Measurements from ENCODE around the gene ERICH3.

The ERICH3 gene

DNA sequence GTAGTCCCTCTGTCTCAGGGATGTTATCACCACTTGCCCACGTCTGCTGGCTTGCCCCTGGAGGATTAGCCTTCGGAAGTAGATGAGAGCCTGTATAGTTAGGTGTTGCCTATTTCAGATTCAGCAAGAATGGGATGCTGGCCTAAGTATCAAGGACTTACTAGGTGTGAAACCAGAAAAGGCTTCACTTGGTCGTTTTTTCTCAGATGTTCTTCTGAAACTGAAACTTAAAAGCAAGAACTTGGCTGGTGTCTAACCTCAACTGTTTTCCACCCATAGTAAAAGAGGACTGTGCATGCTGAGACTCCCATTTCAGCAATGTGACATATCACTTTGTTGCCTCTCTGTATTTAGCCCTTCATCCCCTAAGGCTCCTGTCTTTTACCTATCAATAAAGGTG lies 94.2 kb downstream of the ERICH3 start:
- DNase-seq (ENCODE audit: low spot score): peak; percentile 51
- TF ChIP-seq, protein P1, sequence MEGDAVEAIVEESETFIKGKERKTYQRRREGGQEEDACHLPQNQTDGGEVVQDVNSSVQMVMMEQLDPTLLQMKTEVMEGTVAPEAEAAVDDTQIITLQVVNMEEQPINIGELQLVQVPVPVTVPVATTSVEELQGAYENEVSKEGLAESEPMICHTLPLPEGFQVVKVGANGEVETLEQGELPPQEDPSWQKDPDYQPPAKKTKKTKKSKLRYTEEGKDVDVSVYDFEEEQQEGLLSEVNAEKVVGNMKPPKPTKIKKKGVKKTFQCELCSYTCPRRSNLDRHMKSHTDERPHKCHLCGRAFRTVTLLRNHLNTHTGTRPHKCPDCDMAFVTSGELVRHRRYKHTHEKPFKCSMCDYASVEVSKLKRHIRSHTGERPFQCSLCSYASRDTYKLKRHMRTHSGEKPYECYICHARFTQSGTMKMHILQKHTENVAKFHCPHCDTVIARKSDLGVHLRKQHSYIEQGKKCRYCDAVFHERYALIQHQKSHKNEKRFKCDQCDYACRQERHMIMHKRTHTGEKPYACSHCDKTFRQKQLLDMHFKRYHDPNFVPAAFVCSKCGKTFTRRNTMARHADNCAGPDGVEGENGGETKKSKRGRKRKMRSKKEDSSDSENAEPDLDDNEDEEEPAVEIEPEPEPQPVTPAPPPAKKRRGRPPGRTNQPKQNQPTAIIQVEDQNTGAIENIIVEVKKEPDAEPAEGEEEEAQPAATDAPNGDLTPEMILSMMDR (IDR thresholded peaks at IDR 0.05; ENCODE audit: extremely low read depth, missing control alignments): no peak

DNA sequence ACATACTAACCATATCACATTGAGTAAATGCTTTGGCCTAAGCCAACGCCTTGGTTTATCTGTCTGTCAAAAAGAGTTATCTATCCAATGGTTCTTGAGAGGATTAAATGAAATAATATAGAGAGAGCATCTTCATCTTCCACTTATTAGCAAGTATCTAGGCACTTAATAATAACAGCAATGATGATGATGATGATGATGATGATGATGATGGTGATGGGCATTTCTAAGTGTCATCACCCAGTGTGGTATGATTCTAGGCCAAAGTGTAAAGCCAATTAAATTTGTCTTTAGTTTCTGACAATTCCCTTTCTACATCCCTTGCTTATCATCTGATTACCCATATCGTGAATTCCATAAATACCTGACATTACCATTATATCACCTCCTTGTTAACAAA lies 95.5 kb downstream of the ERICH3 start:
- TF ChIP-seq, protein P1 (IDR thresholded peaks at IDR 0.05; ENCODE audit: extremely low read depth, missing control alignments): no peak
- DNase-seq (ENCODE audit: low spot score): no peak

DNA sequence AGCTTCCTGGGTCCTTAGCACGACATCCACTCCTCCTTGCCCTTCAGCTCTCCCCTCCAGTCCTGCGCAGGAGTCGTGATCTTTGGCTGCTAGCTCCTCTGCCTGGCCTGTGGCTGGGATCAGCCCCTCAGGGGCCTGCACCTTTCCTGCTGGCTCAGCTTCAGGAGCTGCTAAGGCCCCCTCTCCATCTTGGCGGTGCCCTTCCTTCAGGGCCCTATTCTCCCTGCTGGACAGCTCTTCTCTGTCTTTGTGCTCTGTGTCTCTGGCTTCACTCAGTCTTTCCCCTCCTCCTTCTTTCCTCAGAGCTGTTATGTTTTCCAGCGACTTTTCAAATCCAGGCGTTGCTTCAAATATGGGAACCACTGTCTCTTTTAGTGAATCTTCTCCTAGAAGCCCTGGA lies 101.7 kb downstream of the ERICH3 start:
- no peak for DNase-seq (ENCODE audit: low spot score)
- TF ChIP-seq, protein P1 (IDR thresholded peaks at IDR 0.05; ENCODE audit: extremely low read depth, missing control alignments): no peak

DNA sequence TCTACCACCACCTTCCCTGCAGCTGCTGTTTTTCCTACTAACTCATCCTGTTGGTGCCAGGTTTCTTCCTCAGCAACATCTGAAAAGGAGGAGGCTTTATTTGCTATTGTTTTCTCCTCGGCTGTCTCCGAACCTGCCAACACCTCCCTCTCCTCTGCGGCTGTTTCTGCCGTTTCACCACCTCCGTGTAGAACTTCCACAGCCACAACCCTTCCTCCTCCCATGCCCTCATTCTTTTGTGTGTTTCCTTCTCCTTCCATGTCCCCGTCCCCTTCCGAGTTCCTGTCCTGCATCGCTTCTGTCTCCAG lies 102.1 kb downstream of the ERICH3 start:
- TF ChIP-seq, protein P1 (IDR thresholded peaks at IDR 0.05; ENCODE audit: extremely low read depth, missing control alignments): no peak
- DNase-seq (ENCODE audit: low spot score): no peak

DNA sequence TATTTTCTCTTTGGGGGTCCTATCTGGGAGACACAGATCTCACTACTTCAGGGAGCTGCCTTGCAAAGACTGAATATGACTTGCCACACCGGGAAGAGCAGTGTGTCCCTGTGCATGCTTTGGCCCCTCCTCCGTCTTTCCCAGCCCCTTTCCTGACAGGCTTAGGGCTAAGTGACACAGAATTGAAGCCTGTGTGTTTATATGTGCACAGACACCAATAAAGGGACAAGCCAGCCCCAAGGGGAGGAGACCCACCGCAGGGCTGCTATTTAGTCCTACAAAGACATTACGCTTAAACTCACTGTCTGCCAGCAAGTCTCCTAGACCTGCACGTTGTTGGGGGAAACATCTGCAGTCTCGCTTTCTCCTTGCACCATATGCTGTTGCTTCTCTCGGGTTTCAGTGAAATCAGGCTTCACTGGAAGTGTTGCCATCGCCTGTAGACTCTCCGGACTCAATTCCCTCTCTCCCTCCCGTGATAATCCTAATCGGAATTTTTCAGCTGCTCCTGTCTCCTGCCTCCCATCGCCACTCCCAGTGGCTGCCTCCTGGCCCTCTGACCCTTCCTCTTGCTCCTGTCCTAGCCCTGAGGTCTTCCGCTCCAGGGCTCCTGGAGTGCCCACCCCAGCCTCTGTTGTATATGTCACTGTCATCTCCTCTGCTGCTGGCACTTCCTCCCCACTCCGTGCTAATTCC lies 102.6 kb downstream of the ERICH3 start:
- TF ChIP-seq, protein P1 (IDR thresholded peaks at IDR 0.05; ENCODE audit: extremely low read depth, missing control alignments): no peak

DNA sequence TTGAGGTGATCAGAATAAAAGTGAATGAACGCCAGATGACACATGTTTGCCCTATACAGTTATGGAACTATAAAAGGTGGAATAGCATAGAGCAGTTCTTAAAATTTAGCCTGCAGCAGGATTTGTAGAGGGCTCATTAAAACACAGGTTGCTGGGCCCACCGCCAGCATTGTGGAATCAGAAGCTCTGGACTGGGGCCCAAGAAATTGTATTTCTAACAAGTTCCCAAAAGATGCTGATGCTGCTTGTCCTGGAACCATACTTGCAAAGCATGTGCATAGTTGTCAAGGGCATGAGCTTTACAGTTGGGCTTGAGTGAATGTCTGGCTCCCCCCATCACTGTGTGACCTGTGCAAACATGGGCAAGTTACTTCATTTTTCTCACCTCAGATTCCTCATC lies 123.7 kb downstream of the ERICH3 start:
- TF ChIP-seq, protein P1 (IDR thresholded peaks at IDR 0.05; ENCODE audit: extremely low read depth, missing control alignments): no peak
- DNase-seq (ENCODE audit: low spot score): no peak

More for the DNA sequence above, 102.6 kb downstream of the ERICH3 start:
- DNase-seq (ENCODE audit: low spot score): no peak

DNA sequence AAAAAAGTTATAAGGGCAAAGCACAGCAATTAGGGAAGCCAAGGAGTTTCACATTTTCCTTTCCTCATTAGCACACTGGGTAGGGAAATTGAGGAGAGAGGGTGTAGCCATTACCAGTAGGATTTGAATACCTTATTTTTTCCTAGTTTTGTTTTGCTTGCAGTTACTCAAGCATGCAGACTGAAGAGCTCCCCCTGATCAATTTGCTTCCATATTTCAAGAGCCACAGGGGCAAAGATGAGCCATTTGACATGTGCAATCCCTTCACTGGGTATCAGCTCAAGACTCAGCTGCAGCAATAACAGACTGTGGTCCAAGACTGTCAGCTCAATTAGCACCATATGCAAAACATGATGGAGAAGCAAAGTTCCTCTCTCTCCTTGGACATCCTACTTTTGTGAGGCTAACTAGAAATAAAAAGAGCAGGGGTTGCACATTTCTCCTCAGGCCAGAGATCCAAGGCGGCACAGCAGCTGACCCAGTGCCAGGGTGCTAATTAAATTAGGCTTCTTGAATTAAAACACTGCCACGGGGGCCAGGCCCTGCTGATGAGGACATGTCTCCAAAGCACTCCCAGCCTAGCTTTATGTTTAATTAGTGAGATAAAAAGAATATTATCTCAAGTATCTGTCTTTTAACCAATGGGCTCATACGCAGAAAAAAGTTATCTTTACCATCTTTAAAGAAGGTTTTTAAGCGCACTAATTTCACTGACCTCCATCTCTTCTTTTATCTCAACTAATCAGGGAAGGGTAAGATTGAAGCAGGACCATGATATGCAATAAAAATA lies 124.4 kb downstream of the ERICH3 start:
- no peak for DNase-seq (ENCODE audit: low spot score)
- TF ChIP-seq, protein P1 (IDR thresholded peaks at IDR 0.05; ENCODE audit: extremely low read depth, missing control alignments): no peak
